GM12878 (cell line): ENCODE results near the gene PLXNC1. TPM values are rescaled to one million over a fixed set of nuclear protein-coding genes. Genes with fewer than 3 reads are reported as not detected.
A peak's percentile ranks its signal among the peaks of the same experiment; 100 is the strongest.

Experiments used
- ATAC-seq: fragments of 200-7000 bp; cut with Tn5 transposase; 3 replicates; pipeline ENCODE4 v1.9.1; 2020; ENCODE audit warnings: mild to moderate bottlenecking, moderate library complexity
- BruUV-seq: library from RNA; stranded (reverse); fragments of 400-500 nt; replicated peaks from 2 replicates; lab custom pipeline; 2021; lab: Mats Ljungman, UMichigan
- CTCF ChIA-PET: fragments of 300-600 bp; sonication (Branson Sonifier 250); formaldehyde crosslinking; extraction: SDS; loops from one replicate; lab custom pipeline; 2021; ENCODE audit warnings: inconsistent platforms; lab: Yijun Ruan, JAX
- POLR2A ChIA-PET: fragments of 350-600 bp; formaldehyde crosslinking; extraction: SDS; loops from one replicate; lab custom pipeline; 2021; ENCODE audit warnings: inconsistent platforms; lab: Charles Lee
- RAD21 ChIA-PET: fragments of 300-600 bp; sonication (Branson Sonifier 250); formaldehyde crosslinking; loops from one replicate; lab custom pipeline; 2023; ENCODE audit warnings: antibody characterized with exemption; ENCODE audit not compliant: unreplicated experiment; lab: Charles Lee
- SMC1A ChIA-PET: fragments of 300-600 bp; sonication (Branson Sonifier 250); formaldehyde crosslinking; loops from one replicate; lab custom pipeline; 2023; ENCODE audit not compliant: unreplicated experiment, uncharacterized antibody; lab: Charles Lee
- DNase-seq: peaks from one replicate; pipeline ENCODE4 v3.0.0-alpha.2; 2011; ENCODE audit warnings: low read depth, low spot score
- FAIRE-seq: peaks from 3 replicates; lab custom pipeline; 2011; peaks lifted over from hg19 to GRCh38; lab: Jason Lieb, UNC
- H2AFZ ChIP-seq: 2 replicates; pipeline ENCODE4 v1.6.0; 2011; ENCODE audit warnings: low read depth, low read length, control low read depth; ENCODE audit not compliant: control insufficient read depth
- H3K27ac ChIP-seq: 2 replicates; pipeline ENCODE4 v1.5.1; 2011; ENCODE audit warnings: control low read depth; ENCODE audit not compliant: control insufficient read depth, insufficient read depth
- H3K27me3 ChIP-seq, 2 experiments: replicated peaks in 1 of 2; 2 replicates each; pipeline versions ENCODE4 v1.6.0 to v1.6.1; 2011; ENCODE audit warnings: low read length in 1 of 2; ENCODE audit not compliant: control insufficient read depth in 2 of 2, insufficient read depth in 2 of 2
- H3K36me3 ChIP-seq, 2 experiments: 2 replicates each; pipeline ENCODE4 v1.5.1; 2011; ENCODE audit warnings: low read length in 1 of 2; ENCODE audit not compliant: control insufficient read depth in 2 of 2, insufficient read depth in 2 of 2
- H3K4me1 ChIP-seq: 2 replicates; pipeline ENCODE4 v1.6.1; 2011; ENCODE audit warnings: mild to moderate bottlenecking, low read length, moderate library complexity, mixed read lengths; ENCODE audit not compliant: control insufficient read depth, insufficient read depth
- H3K4me2 ChIP-seq: 2 replicates; pipeline ENCODE4 v1.6.0; 2011; ENCODE audit warnings: control low read depth; ENCODE audit not compliant: control insufficient read depth, insufficient read depth
- H3K4me3 ChIP-seq: fragments of 200-600 bp; sonication (generic); 2 replicates; pipeline ENCODE4 v1.5.1; 2016
- H3K79me2 ChIP-seq: 2 replicates; pipeline ENCODE4 v1.6.0; 2011; ENCODE audit warnings: low read length; ENCODE audit not compliant: control insufficient read depth, insufficient read depth
- H3K9ac ChIP-seq: 2 replicates; pipeline ENCODE4 v1.8.0; 2011; ENCODE audit warnings: low read length, control low read depth, mixed read lengths; ENCODE audit not compliant: control insufficient read depth, insufficient read depth
- H3K9me3 ChIP-seq: replicated peaks from 3 replicates; pipeline ENCODE4 v1.5.1; 2011; ENCODE audit warnings: mild to moderate bottlenecking, low read length; ENCODE audit not compliant: control insufficient read depth, insufficient read depth
- H4K20me1 ChIP-seq: 2 replicates; pipeline ENCODE4 v1.6.0; 2011; ENCODE audit not compliant: control insufficient read depth, insufficient read depth
- CBX3 ChIP-seq: fragments of 200-600 bp; sonication (generic); IDR thresholded peaks from 2 replicates; pipeline ENCODE4 v1.6.1; 2016; ENCODE audit warnings: low read depth, borderline replicate concordance
- NR2F1 ChIP-seq: fragments of 450-650 bp; conservative IDR thresholded peaks from 2 replicates; pipeline ENCODE4 v1.6.1; 2017; ENCODE audit warnings: mild to moderate bottlenecking
- SPI1 ChIP-seq: IDR thresholded peaks from 2 replicates; pipeline ENCODE4 v1.6.1; 2011; ENCODE audit warnings: low read depth, mild to moderate bottlenecking, low read length, moderate library complexity, borderline replicate concordance; ENCODE audit not compliant: insufficient read depth
- ZBTB40 ChIP-seq: fragments of 450-650 bp; IDR thresholded peaks from 2 replicates; pipeline ENCODE4 v1.6.1; 2016; ENCODE audit warnings: mild to moderate bottlenecking, moderate library complexity, borderline replicate concordance
- ZNF207 ChIP-seq: fragments of 450-650 bp; IDR thresholded peaks from 2 replicates; pipeline ENCODE4 v1.6.1; 2014; ENCODE audit warnings: antibody characterized with exemption, mild to moderate bottlenecking, borderline replicate concordance
- ZNF384 ChIP-seq: IDR thresholded peaks from 2 replicates; pipeline ENCODE4 v1.6.1; 2012; ENCODE audit warnings: low read depth, mild to moderate bottlenecking, low read length, improper control_type of control experiment, borderline replicate concordance
- WGBS: methylation state at CpG from one replicate; pipeline ENCODE4 v1.1.6; 2016; ENCODE audit warnings: low lambda C conversion rate; ENCODE audit not compliant: insufficient replicate concordance, insufficient coverage; ENCODE audit errors: missing lambda C conversion rate; 5-methylcytosine and 5-hydroxymethylcytosine counted together
- in situ Hi-C: fragments of 300-500 bp; cut with MboI; formaldehyde crosslinking; loops from 9 replicates; pipeline ENCODE4 v1.14.3; 2018; ENCODE audit warnings: mixed read lengths
- intact Hi-C: fragments of 100-400 bp; cut with micrococcal nuclease; formaldehyde crosslinking; loops from one replicate; pipeline ENCODE4 v1.14.2; 2022; ENCODE audit not compliant: unreplicated experiment
- polyA plus RNA-seq, 11 experiments: library from polyadenylated mRNA; depleted of rRNA in 4 of 11; unstranded in 6 of 11; stranded (reverse) in 5 of 11; fragments of >200 nt; fragmentation: Nextera tagmentation in 4 of 11; fragmentation: Illumina TruSeq in 1 of 11; extraction: Ambion mirVana in 4 of 11; extraction: Trizol in 1 of 11; gene quantifications; 1 replicate in 1 of 11; 2 replicates in 10 of 11; pipeline versions ENCODE4 v1.2.1 to v1.2.3, GENCODE V29; 2011 to 2016; ENCODE audit warnings: inconsistent platforms in 2 of 11, missing spikeins in 2 of 11, low read depth in 1 of 11
- total RNA-seq, 4 experiments: library from RNA; depleted of rRNA in 3 of 4; stranded (reverse); fragments of >200 nt in 3 of 4; fragmentation: Illumina TruSeq in 1 of 4; extraction: Trizol in 1 of 4; gene quantifications; 2 replicates each; pipeline versions ENCODE4 v1.2.1 to v1.2.3, GENCODE V29; 2013 to 2021

The PLXNC1 gene
- total and polyA plus RNA-seq, 10 of the 15 experiments (the other 5 are each of a cell fraction or from before 2014, with no cell fraction given) = 5.2 to 41.2 (median 24.6) TPM

GRCh38 chr12:94211021-94211420 lies 62.6 kb downstream of the PLXNC1 start (continued):
- TF ChIP-seq ZBTB40 (no peak), CBX3 (no peak), ZNF207 (no peak), ZNF384 (no peak)

- Histone ChIP-seq H3K27ac (no peak overlapping the region), H3K4me3 (no peak overlapping the region), H2AFZ (no peak overlapping the region), H3K4me2 (no peak overlapping the region), H3K36me3 (peaks cover 3 to 23% of the 10 kb centered on the region in 2 experiments; a peak in 3 of 4 replicates), H3K27me3 (no peaks in the 10 kb centered on the region), H3K9ac (no peak overlapping the region), H4K20me1 (no peaks in the 10 kb centered on the region), H3K4me1 (peaks cover 14% of the 10 kb centered on the region), H3K9me3 (no peaks in the 10 kb centered on the region; the same call in 2 of the 3 replicates), H3K79me2 (no peaks in the 10 kb centered on the region)
- ChIA-PET RAD21 (interaction anchor here (1.0 to 1.7 kb wide), 4 partner anchors 9 to 63 kb away, joined by 3 to 6 read pairs (median 3); no protein-coding TSS in a partner anchor), POLR2A (interaction anchor here (0.8 to 1.5 kb wide), 3 partner anchors 10 to 44 kb away, joined by 3 to 8 read pairs (median 3); no protein-coding TSS in a partner anchor), SMC1A (interaction anchor here (0.8 to 1.9 kb wide), 6 partner anchors 10 to 67 kb away, joined by 4 to 10 read pairs (median 4); no protein-coding TSS in a partner anchor), CTCF (interaction anchor here (1.1 to 2.5 kb wide), 2 partner anchors 10 to 67 kb away, joined by 5 to 8 read pairs; no protein-coding TSS in a partner anchor)
- in situ Hi-C loops (no loop called here), intact Hi-C loops (no loop called here)
- 76% methylated on average over 3 of the region's 3 CpGs for whole genome bisulfite sequencing
- ATAC-seq (peak; percentile 37; the same call in 1 of the 3 replicates), FAIRE-seq (no peak), DNase-seq (no peak)
- no TSS peak for BruUV-seq
- no peak for TF ChIP-seq NR2F1
- TF ChIP-seq SPI1 = peak; percentile 21; the same call in 1 of the 2 replicates
Observed at GRCh38 chr12:94218233-94218632, 69.9 kb downstream of the PLXNC1 start.
